IMR-90 (cell line): ENCODE results near the gene NUP93. TPM values are rescaled to one million over a fixed set of nuclear protein-coding genes. Genes with fewer than 3 reads are reported as not detected.

Experiments used
- ATAC-seq: fragments of 200-7000 bp; cut with Tn5 transposase; 2 replicates; pipeline ENCODE4 v1.9.1; 2020; ENCODE audit warnings: low read depth, mild to moderate bottlenecking, moderate library complexity
- BruUV-seq: library from RNA; stranded (reverse); fragments of 400-500 nt; replicated peaks from 2 replicates; lab custom pipeline; 2021; lab: Mats Ljungman, UMichigan
- CTCF ChIA-PET: fragments of 300-600 bp; formaldehyde crosslinking; extraction: SDS; loops from one replicate; lab custom pipeline; 2021; ENCODE audit warnings: antibody characterized with exemption; lab: Yijun Ruan, JAX
- POLR2A ChIA-PET: fragments of 300-600 bp; sonication (Branson Sonifier 250); formaldehyde crosslinking; loops from one replicate; lab custom pipeline; 2022; ENCODE audit warnings: antibody characterized with exemption; ENCODE audit not compliant: unreplicated experiment; lab: Charles Lee
- DNase-seq: peaks from one replicate; pipeline ENCODE4 v3.0.0; 2013
- H2AFZ ChIP-seq: replicated peaks from 2 replicates; pipeline ENCODE3; 2013; ENCODE audit warnings: low read length, mild to moderate bottlenecking; ENCODE audit not compliant: poor library complexity
- H2AK5ac ChIP-seq: 2 replicates; pipeline ENCODE4 v1.6.1; 2013; ENCODE audit warnings: low read depth, low read length, inconsistent platforms
- H2AK9ac ChIP-seq: replicated peaks from 2 replicates; pipeline ENCODE3; 2013; ENCODE audit warnings: mild to moderate bottlenecking, low read depth, low read length, moderate library complexity; ENCODE audit not compliant: poor library complexity
- H2BK120ac ChIP-seq: 2 replicates; pipeline ENCODE4 v1.6.1; 2013; ENCODE audit warnings: low read depth, low read length, inconsistent platforms
- H2BK15ac ChIP-seq: 3 replicates; pipeline ENCODE4 v1.6.1; 2013; ENCODE audit warnings: low read depth, low read length, inconsistent platforms
- H2BK20ac ChIP-seq: 2 replicates; pipeline ENCODE4 v1.6.1; 2013; ENCODE audit warnings: low read depth, mild to moderate bottlenecking, inconsistent platforms, low read length, moderate library complexity
- H2BK5ac ChIP-seq: 2 replicates; pipeline ENCODE4 v1.6.1; 2013; ENCODE audit warnings: mild to moderate bottlenecking, low read depth, low read length, inconsistent platforms; ENCODE audit not compliant: poor library complexity, severe bottlenecking
- H3K14ac ChIP-seq: replicated peaks from 2 replicates; pipeline ENCODE4 v1.6.1; 2013; ENCODE audit warnings: low read depth, low read length, inconsistent platforms
- H3K18ac ChIP-seq: 2 replicates; pipeline ENCODE4 v1.6.1; 2013; ENCODE audit warnings: low read depth, low read length, control low read depth
- H3K23ac ChIP-seq: 2 replicates; pipeline ENCODE4 v1.6.1; 2013; ENCODE audit warnings: low read depth, low read length, inconsistent platforms
- H3K27ac ChIP-seq: 2 replicates; pipeline ENCODE4 v1.5.1; 2013; ENCODE audit warnings: mild to moderate bottlenecking, control low read depth, low read length; ENCODE audit not compliant: insufficient read depth
- H3K27me3 ChIP-seq: 2 replicates; pipeline ENCODE4 v1.6.1; 2013; ENCODE audit warnings: low read length; ENCODE audit not compliant: control insufficient read depth, insufficient read depth
- H3K36me3 ChIP-seq: 2 replicates; pipeline ENCODE4 v1.6.1; 2013; ENCODE audit warnings: low read length, mixed read lengths; ENCODE audit not compliant: control insufficient read depth, insufficient read depth
- H3K4ac ChIP-seq: 2 replicates; pipeline ENCODE4 v1.6.1; 2013; ENCODE audit warnings: low read depth, low read length, inconsistent platforms
- H3K4me1 ChIP-seq: 2 replicates; pipeline ENCODE4 v1.6.1; 2013; ENCODE audit warnings: low read length, mixed read lengths; ENCODE audit not compliant: control insufficient read depth, insufficient read depth
- H3K4me2 ChIP-seq: 2 replicates; pipeline ENCODE4 v1.6.1; 2013; ENCODE audit warnings: low read depth, mild to moderate bottlenecking, control low read depth, low read length, moderate library complexity
- H3K4me3 ChIP-seq: 2 replicates; pipeline ENCODE4 v1.5.1; 2013; ENCODE audit warnings: low read depth, mild to moderate bottlenecking, control low read depth, low read length, moderate library complexity; ENCODE audit not compliant: insufficient read depth
- H3K56ac ChIP-seq: 2 replicates; pipeline ENCODE4 v1.6.1; 2013; ENCODE audit warnings: low read length, inconsistent platforms; ENCODE audit not compliant: insufficient read depth; ENCODE audit errors: extremely low read depth
- H3K79me1 ChIP-seq, 2 experiments: 2 replicates each; pipeline ENCODE4 v1.6.1; 2013; ENCODE audit warnings: low read length in 2 of 2, inconsistent platforms in 1 of 2, low read depth in 1 of 2
- H3K9ac ChIP-seq: 2 replicates; pipeline ENCODE4 v1.6.1; 2013; ENCODE audit warnings: low read depth, low read length, control low read depth
- H3K9me1 ChIP-seq: 2 replicates; pipeline ENCODE4 v1.6.1; 2013; ENCODE audit warnings: low read length, inconsistent platforms; ENCODE audit not compliant: insufficient read depth
- H3K9me3 ChIP-seq: 2 replicates; pipeline ENCODE4 v1.6.1; 2013; ENCODE audit warnings: low read length; ENCODE audit not compliant: control insufficient read depth, insufficient read depth
- H4K20me1 ChIP-seq: 2 replicates; pipeline ENCODE4 v1.6.1; 2013; ENCODE audit warnings: low read length, inconsistent platforms; ENCODE audit not compliant: insufficient read depth
- H4K5ac ChIP-seq: 2 replicates; pipeline ENCODE4 v1.6.1; 2013; ENCODE audit warnings: mild to moderate bottlenecking, low read depth, low read length, control low read depth
- H4K8ac ChIP-seq, 2 experiments: 2 replicates each; pipeline ENCODE4 v1.6.1; 2013; ENCODE audit warnings: low read depth in 2 of 2, low read length in 2 of 2, control low read depth in 1 of 2, inconsistent platforms in 1 of 2
- H4K91ac ChIP-seq: 2 replicates; pipeline ENCODE4 v1.6.1; 2013; ENCODE audit warnings: low read depth, low read length, inconsistent platforms; ENCODE audit not compliant: insufficient read depth
- BHLHE40 ChIP-seq: fragments of 150-350 bp; IDR thresholded peaks from 2 replicates; pipeline ENCODE4 v1.6.1; 2016; ENCODE audit warnings: mild to moderate bottlenecking, low read depth, low read length
- CEBPB ChIP-seq: IDR thresholded peaks from 2 replicates; pipeline ENCODE4 v1.6.1; 2012; ENCODE audit warnings: low read depth, low read length, improper control_type of control experiment
- CHD1 ChIP-seq: IDR thresholded peaks from 2 replicates; pipeline ENCODE4 v1.6.1; 2012; ENCODE audit warnings: low read depth, low read length, improper control_type of control experiment
- FOS ChIP-seq: fragments of 150-350 bp; IDR thresholded peaks from 2 replicates; pipeline ENCODE4 v1.6.1; 2016; ENCODE audit warnings: low read depth, low read length
- MAFK ChIP-seq: IDR thresholded peaks from 2 replicates; pipeline ENCODE4 v1.6.1; 2012; ENCODE audit warnings: low read depth, low read length, improper control_type of control experiment
- MAZ ChIP-seq: IDR thresholded peaks from 2 replicates; pipeline ENCODE4 v1.6.1; 2012; ENCODE audit warnings: low read depth, mild to moderate bottlenecking, low read length, improper control_type of control experiment, moderate library complexity, borderline replicate concordance
- MXI1 ChIP-seq: IDR thresholded peaks from 2 replicates; pipeline ENCODE4 v1.6.1; 2012; ENCODE audit warnings: low read depth, mild to moderate bottlenecking, low read length, moderate library complexity, borderline replicate concordance
- NFE2L2 ChIP-seq: fragments of 150-350 bp; IDR thresholded peaks from 2 replicates; pipeline ENCODE4 v1.6.1; 2016; ENCODE audit warnings: low read depth, mild to moderate bottlenecking, low read length
- POLR2A ChIP-seq: IDR thresholded peaks from 2 replicates; pipeline ENCODE4 v1.6.1; 2012; ENCODE audit warnings: mild to moderate bottlenecking, low read depth, low read length
- RAD21 ChIP-seq: IDR thresholded peaks from 2 replicates; pipeline ENCODE4 v1.6.1; 2012; ENCODE audit warnings: low read length, improper control_type of control experiment
- RCOR1 ChIP-seq: IDR thresholded peaks from 2 replicates; pipeline ENCODE4 v1.6.1; 2012; ENCODE audit warnings: mild to moderate bottlenecking, low read length, improper control_type of control experiment; ENCODE audit not compliant: insufficient replicate concordance
- RFX5 ChIP-seq: IDR thresholded peaks from 2 replicates; pipeline ENCODE4 v1.8.0; 2012; ENCODE audit warnings: low read depth, mild to moderate bottlenecking, low read length, moderate library complexity
- SMC3 ChIP-seq: fragments of 150-350 bp; IDR thresholded peaks from 2 replicates; pipeline ENCODE4 v1.6.1; 2016; ENCODE audit warnings: low read depth, mild to moderate bottlenecking, antibody characterized with exemption, low read length, moderate library complexity
- WGBS, 2 experiments: methylation state at CpG; one replicate each; pipeline versions ENCODE4 v1.1.5 to v1.1.7; 2013; ENCODE audit warnings: missing lambda C conversion rate in 2 of 2; ENCODE audit not compliant: insufficient read length in 1 of 2; ENCODE audit errors: extremely low coverage in 2 of 2; 5-methylcytosine and 5-hydroxymethylcytosine counted together
- dilution Hi-C: fragments of 300-500 bp; cut with HindIII; formaldehyde crosslinking; loops from one replicate; pipeline ENCODE4 v1.14.3; 2018; ENCODE audit warnings: low sequenced_read_pairs; ENCODE audit not compliant: unreplicated experiment
- in situ Hi-C: fragments of 300-500 bp; cut with MboI; formaldehyde crosslinking; loops from 3 replicates; pipeline ENCODE4 v1.14.3; 2019; ENCODE audit warnings: low sequenced_read_pairs, inconsistent platforms, mixed read lengths
- intact Hi-C: fragments of 100-400 bp; cut with micrococcal nuclease; formaldehyde crosslinking; loops from 2 replicates; pipeline ENCODE4 v1.10.0; 2022
- polyA plus RNA-seq, 3 experiments: library from polyadenylated mRNA; depleted of rRNA; stranded (reverse); fragments of >200 nt; gene quantifications; 2 replicates each; pipeline ENCODE4 v1.2.3, GENCODE V29; 2012; ENCODE audit warnings: low replicate concordance in 1 of 3
- total RNA-seq: library from RNA; depleted of rRNA; stranded (reverse); fragments of >200 nt; gene quantifications from 2 replicates; pipeline ENCODE4 v1.2.3, GENCODE V29; 2012
- TF ChIP-seq, protein P1 (sequence below): fragments of 150-350 bp; IDR thresholded peaks from 2 replicates; pipeline ENCODE4 v1.6.1; 2016; ENCODE audit warnings: low read depth, mild to moderate bottlenecking, low read length, moderate library complexity, borderline replicate concordance
- TF ChIP-seq, protein P2 (sequence below): conservative IDR thresholded peaks from 2 replicates; pipeline ENCODE4 v1.5.1; 2012; ENCODE audit warnings: mild to moderate bottlenecking, low read depth, low read length, improper control_type of control experiment

NUP93 gene
- total and polyA plus RNA-seq, 2 of the 4 experiments (the other 2 are of a cell fraction), result 54.6 to 72.6 TPM

DNA sequence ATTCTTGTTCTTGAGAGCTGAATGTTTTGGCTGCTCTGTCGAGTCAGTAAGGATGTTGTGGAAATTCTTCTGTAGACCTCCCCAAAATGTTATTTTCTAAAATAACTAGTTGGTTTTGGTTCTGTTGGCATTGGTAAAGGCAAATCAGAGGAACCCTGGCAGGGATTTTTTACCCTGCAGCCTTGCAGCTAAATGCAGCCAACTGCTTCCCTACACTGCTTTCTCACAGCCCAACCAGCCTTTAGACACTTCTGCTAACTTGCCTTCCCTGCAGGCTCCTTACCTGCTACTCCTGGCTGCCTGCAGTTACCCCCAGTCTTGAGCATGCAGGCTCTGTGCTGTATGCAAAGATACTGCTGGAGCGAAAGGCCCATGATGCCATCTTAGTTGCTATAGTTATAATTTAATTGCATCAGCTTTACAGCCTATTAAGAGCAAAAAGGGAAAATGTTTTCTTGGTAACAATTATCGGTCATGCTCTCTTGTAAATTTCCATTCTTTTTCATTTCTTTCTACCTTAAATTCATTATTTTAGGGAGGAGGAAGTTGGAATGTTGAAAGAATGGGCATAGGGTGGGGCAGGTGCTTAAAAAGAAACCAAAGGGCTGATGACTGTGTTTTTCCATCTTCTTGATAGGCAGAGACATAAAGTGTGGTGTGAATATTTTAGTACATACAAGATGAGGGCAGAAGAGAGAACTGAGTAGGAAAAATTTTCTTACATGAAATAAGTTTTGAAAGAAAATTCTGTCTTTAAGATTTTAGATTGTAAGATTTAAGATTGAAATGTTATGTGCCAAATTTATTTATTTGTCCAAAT is 20.0 kb downstream of the NUP93 start:
- no peak overlapping the region for H2BK120ac ChIP-seq
- H4K5ac ChIP-seq, result no peak overlapping the region
- no peaks in the 10 kb centered on the region for H4K20me1 ChIP-seq
- H2BK20ac ChIP-seq, result no peak overlapping the region
- ChIA-PET POLR2A (no interaction called here), CTCF (no interaction called here)
- H3K27ac ChIP-seq, result no peak overlapping the region
- H4K8ac ChIP-seq, result no peak overlapping the region
- intact Hi-C loops, result no loop called here
- no peak overlapping the region for H2AK9ac ChIP-seq
- H2BK5ac ChIP-seq, result no peak overlapping the region
- no peak overlapping the region for H3K4me3 ChIP-seq
- H3K36me3 ChIP-seq, result peaks cover 4% of the 10 kb centered on the region; the same call in 1 of the 2 replicates
- in situ Hi-C loops, result no loop called here
- no peak for ATAC-seq
- no peak overlapping the region for H3K56ac ChIP-seq
- H3K79me1 ChIP-seq, result peaks cover 46 to 64% of the 10 kb centered on the region in 2 experiments
- dilution Hi-C loops, result no loop called here
- TF ChIP-seq SMC3 (no peak), RFX5 (no peak), POLR2A (no peak), BHLHE40 (no peak), RCOR1 (no peak), MXI1 (no peak), NFE2L2 (no peak), CHD1 (no peak), MAZ (no peak), MAFK (no peak), FOS (no peak), CEBPB (no peak), RAD21 (no peak)
- TF ChIP-seq, protein P1, sequence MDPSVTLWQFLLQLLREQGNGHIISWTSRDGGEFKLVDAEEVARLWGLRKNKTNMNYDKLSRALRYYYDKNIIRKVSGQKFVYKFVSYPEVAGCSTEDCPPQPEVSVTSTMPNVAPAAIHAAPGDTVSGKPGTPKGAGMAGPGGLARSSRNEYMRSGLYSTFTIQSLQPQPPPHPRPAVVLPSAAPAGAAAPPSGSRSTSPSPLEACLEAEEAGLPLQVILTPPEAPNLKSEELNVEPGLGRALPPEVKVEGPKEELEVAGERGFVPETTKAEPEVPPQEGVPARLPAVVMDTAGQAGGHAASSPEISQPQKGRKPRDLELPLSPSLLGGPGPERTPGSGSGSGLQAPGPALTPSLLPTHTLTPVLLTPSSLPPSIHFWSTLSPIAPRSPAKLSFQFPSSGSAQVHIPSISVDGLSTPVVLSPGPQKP, result no peak
- TF ChIP-seq, protein P2, sequence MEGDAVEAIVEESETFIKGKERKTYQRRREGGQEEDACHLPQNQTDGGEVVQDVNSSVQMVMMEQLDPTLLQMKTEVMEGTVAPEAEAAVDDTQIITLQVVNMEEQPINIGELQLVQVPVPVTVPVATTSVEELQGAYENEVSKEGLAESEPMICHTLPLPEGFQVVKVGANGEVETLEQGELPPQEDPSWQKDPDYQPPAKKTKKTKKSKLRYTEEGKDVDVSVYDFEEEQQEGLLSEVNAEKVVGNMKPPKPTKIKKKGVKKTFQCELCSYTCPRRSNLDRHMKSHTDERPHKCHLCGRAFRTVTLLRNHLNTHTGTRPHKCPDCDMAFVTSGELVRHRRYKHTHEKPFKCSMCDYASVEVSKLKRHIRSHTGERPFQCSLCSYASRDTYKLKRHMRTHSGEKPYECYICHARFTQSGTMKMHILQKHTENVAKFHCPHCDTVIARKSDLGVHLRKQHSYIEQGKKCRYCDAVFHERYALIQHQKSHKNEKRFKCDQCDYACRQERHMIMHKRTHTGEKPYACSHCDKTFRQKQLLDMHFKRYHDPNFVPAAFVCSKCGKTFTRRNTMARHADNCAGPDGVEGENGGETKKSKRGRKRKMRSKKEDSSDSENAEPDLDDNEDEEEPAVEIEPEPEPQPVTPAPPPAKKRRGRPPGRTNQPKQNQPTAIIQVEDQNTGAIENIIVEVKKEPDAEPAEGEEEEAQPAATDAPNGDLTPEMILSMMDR, result no peak
- no peak overlapping the region for H3K4ac ChIP-seq
- no TSS peak for BruUV-seq
- no peak overlapping the region for H3K14ac ChIP-seq
- no peak overlapping the region for H3K23ac ChIP-seq
- no peaks in the 10 kb centered on the region for H3K9me3 ChIP-seq
- no peak overlapping the region for H2AFZ ChIP-seq
- H3K4me1 ChIP-seq, result peaks cover 18% of the 10 kb centered on the region
- H3K18ac ChIP-seq, result no peak overlapping the region
- H2BK15ac ChIP-seq, result no peak overlapping the region
- no peak overlapping the region for H3K9ac ChIP-seq
- H3K27me3 ChIP-seq, result no peaks in the 10 kb centered on the region
- DNase-seq, result no peak
- H3K4me2 ChIP-seq, result no peak overlapping the region
- WGBS, 2 experiments, result no CpG with 5 or more reads among the region's 3 CpGs
- peaks cover 19% of the 10 kb centered on the region for H3K9me1 ChIP-seq
- no peak overlapping the region for H4K91ac ChIP-seq
- no peak overlapping the region for H2AK5ac ChIP-seq
